Peyer's patch (tissue), 4 donors: ENCODE data around the gene MAD1L1. TPM values are rescaled to one million over a fixed set of nuclear protein-coding genes. Genes with fewer than 3 reads are reported as not detected.

Experiments
- DNase-seq, 3 donors: peaks; one replicate each; pipeline ENCODE4 v3.0.0-alpha.2; 2017 to 2019
- H3K27ac ChIP-seq, 4 donors: fragments of 200-600 bp; sonication (generic); one replicate each; pipeline ENCODE4 v1.5.1; 2016 to 2019
- H3K27me3 ChIP-seq, 2 donors: fragments of 200-600 bp; sonication (generic); one replicate each; pipeline ENCODE4 v1.5.1; 2019
- H3K36me3 ChIP-seq, 3 donors: fragments of 200-600 bp; sonication (generic); one replicate each; pipeline ENCODE4 v1.5.1; 2016 to 2019
- H3K4me1 ChIP-seq, 4 donors: fragments of 200-600 bp; sonication (generic); one replicate each; pipeline ENCODE4 v1.5.1; 2016 to 2019
- H3K4me3 ChIP-seq, 4 donors: fragments of 200-600 bp; sonication (generic); 1 replicate in 3 of 4; 2 replicates in 1 of 4; pipeline ENCODE4 v1.5.1; 2016 to 2019; ENCODE audit warnings: mild to moderate bottlenecking in 1 of 4
- H3K9me3 ChIP-seq, 4 donors: fragments of 200-600 bp; sonication (generic); one replicate each; pipeline ENCODE4 v1.5.1; 2016 to 2019; ENCODE audit warnings: mild to moderate bottlenecking in 1 of 4
- CTCF ChIP-seq, 6 experiments: fragments of 450-650 bp in 4 of 6; fragments of 200-600 bp in 2 of 6; sonication (generic) in 1 of 6; IDR thresholded peaks; one replicate each; pipeline ENCODE4 v1.5.1; 2017 to 2019; ENCODE audit warnings: antibody characterized with exemption in 6 of 6, mild to moderate bottlenecking in 3 of 6, moderate library complexity in 1 of 6
- POLR2A ChIP-seq, 2 donors: fragments of 450-650 bp; IDR thresholded peaks; one replicate each; pipeline ENCODE4 v1.5.1; 2017; ENCODE audit warnings: antibody characterized with exemption in 2 of 2, mild to moderate bottlenecking in 2 of 2, moderate library complexity in 2 of 2
- total RNA-seq, 4 donors: library from RNA; depleted of rRNA; stranded (reverse); fragments of >200 nt; gene quantifications; one replicate each; pipeline ENCODE4 v1.1.0, GENCODE V29; 2016

MAD1L1 gene
- total RNA-seq, 4 donors from 2014 or later, result 43.9 to 417 (median 59.1) TPM

GRCh38 chr7:1942941-1943289 lies 289.8 kb downstream of the MAD1L1 start:
- Histone ChIP-seq H3K27ac (no peak overlapping the region), H3K4me3 (no peak overlapping the region), H3K9me3 (no peaks in the 10 kb centered on the region), H3K27me3 (no peaks in the 10 kb centered on the region), H3K4me1 (peaks cover 0 to 19% (median 2%) of the 10 kb centered on the region in 4 donors), H3K36me3 (no peaks in the 10 kb centered on the region)
- TF ChIP-seq POLR2A (IDR thresholded peaks at IDR 0.05) (no peak), CTCF (IDR thresholded peaks at IDR 0.05) (no peak)
- DNase-seq, result no peak

GRCh38 chr7:1942243-1942940 lies 290.4 kb downstream of the MAD1L1 start:
- TF ChIP-seq POLR2A (IDR thresholded peaks at IDR 0.05) (no peak), CTCF (IDR thresholded peaks at IDR 0.05) (no peak)
- Histone ChIP-seq H3K9me3 (no peaks in the 10 kb centered on the region), H3K27me3 (no peaks in the 10 kb centered on the region), H3K27ac (no peak overlapping the region), H3K36me3 (no peaks in the 10 kb centered on the region), H3K4me1 (peaks cover 0 to 19% (median 2%) of the 10 kb centered on the region in 4 donors), H3K4me3 (no peak overlapping the region)
- DNase-seq, result peak in 1 of 3 donors; percentile 21

- Histone ChIP-seq H3K27ac (peak overlapping the region in 1 of 4 donors; percentile 83), H3K27me3 (no peaks in the 10 kb centered on the region), H3K4me3 (no peak overlapping the region), H3K9me3 (no peaks in the 10 kb centered on the region), H3K4me1 (peaks cover 0 to 19% (median 2%) of the 10 kb centered on the region in 4 donors), H3K36me3 (no peaks in the 10 kb centered on the region)
- DNase-seq, result peak in 1 of 3 donors; percentile 42
- no peak for TF ChIP-seq CTCF (IDR thresholded peaks at IDR 0.05)
- TF ChIP-seq POLR2A (IDR thresholded peaks at IDR 0.05), result no peak
These were observed 291.1 kb downstream of the MAD1L1 start for GRCh38 chr7:1941464-1942242.

DNA sequence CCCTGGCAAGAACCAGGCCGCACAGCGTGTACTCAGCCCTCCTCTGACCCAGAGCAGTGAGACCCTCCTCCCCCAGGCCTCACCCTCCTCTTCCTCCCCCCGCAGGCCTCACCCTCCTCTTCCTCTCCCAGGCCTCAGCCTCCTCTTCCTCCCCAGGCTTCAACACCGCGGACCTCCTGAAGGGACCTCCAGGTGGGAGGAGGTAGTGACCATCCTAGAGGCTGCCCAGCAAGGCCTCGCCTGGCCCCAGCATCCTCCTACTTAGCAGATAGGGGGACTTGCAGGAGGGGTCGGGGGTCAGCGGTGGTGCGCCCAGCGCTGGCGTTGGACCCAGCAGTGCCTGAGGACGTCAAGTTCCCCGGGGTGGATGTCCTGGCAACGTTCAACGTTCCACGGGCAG lies 291.9 kb downstream of the MAD1L1 start:
- Histone ChIP-seq H3K9me3 (no peaks in the 10 kb centered on the region), H3K4me3 (peak overlapping the region in 3 of 4 donors; percentile 41 to 57 (median 53)), H3K36me3 (no peaks in the 10 kb centered on the region), H3K27ac (peak overlapping the region; percentile 40 to 83 (median 62)), H3K27me3 (no peaks in the 10 kb centered on the region), H3K4me1 (peaks cover 0 to 19% (median 2%) of the 10 kb centered on the region in 4 donors)
- peak in 2 of 3 donors; percentile 25 to 44 for DNase-seq
- TF ChIP-seq CTCF (IDR thresholded peaks at IDR 0.05), result no peak
- no peak for TF ChIP-seq POLR2A (IDR thresholded peaks at IDR 0.05)

GRCh38 chr7:1940402-1940786 lies 292.4 kb downstream of the MAD1L1 start:
- Histone ChIP-seq H3K4me1 (peaks cover 0 to 19% (median 2%) of the 10 kb centered on the region in 4 donors), H3K9me3 (no peaks in the 10 kb centered on the region), H3K36me3 (no peaks in the 10 kb centered on the region), H3K27ac (peak overlapping the region; percentile 40 to 83 (median 62)), H3K4me3 (peak overlapping the region; percentile 32 to 57 (median 47)), H3K27me3 (no peaks in the 10 kb centered on the region)
- peak; percentile 61 to 95 (median 92) for DNase-seq
- TF ChIP-seq POLR2A (IDR thresholded peaks at IDR 0.05), result no peak
- peak in 1 of 6 experiments; percentile 6 for TF ChIP-seq CTCF (IDR thresholded peaks at IDR 0.05)
